ENCODE measurements around the gene RNF126.

- no peak for TF ChIP-seq CTCF (IDR thresholded peaks at IDR 0.05)
- no peak for TF ChIP-seq POLR2A (IDR thresholded peaks at IDR 0.05)
Measured at GRCh38 chr19:677201-677600, 14.2 kb upstream of the RNF126 start.
